Measurements from ENCODE around the gene SLC28A1.

SLC28A1 gene

DNA sequence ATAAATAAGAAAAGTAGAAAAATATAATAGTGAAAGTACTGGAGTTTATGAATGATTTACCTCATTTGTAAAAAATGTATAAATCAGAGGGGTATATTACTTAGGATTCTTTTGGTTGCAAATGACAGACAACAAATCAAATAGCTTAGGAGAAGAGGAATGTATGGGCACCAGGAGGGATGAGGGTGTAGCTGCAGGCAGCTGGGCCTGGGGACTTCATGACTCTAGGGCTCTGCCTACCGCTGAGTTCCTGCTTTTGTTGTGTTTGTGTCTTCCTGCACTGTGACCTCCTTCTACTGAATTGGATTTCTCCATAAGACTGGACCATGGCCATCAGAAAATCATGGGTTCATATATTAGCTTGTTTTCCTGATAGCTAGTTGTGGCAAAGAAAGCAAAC, 69.3 kb downstream of the SLC28A1 start:
- in situ Hi-C loops (cut with MboI; ENCODE audit: low sequenced_read_pairs, unreplicated experiment), result loop anchor here (10.0 to 25.0 kb wide), 2 partner anchors 91 to 184 kb away; no protein-coding TSS in a partner anchor
- TF ChIP-seq, protein P1, sequence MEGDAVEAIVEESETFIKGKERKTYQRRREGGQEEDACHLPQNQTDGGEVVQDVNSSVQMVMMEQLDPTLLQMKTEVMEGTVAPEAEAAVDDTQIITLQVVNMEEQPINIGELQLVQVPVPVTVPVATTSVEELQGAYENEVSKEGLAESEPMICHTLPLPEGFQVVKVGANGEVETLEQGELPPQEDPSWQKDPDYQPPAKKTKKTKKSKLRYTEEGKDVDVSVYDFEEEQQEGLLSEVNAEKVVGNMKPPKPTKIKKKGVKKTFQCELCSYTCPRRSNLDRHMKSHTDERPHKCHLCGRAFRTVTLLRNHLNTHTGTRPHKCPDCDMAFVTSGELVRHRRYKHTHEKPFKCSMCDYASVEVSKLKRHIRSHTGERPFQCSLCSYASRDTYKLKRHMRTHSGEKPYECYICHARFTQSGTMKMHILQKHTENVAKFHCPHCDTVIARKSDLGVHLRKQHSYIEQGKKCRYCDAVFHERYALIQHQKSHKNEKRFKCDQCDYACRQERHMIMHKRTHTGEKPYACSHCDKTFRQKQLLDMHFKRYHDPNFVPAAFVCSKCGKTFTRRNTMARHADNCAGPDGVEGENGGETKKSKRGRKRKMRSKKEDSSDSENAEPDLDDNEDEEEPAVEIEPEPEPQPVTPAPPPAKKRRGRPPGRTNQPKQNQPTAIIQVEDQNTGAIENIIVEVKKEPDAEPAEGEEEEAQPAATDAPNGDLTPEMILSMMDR (IDR thresholded peaks at IDR 0.05; ENCODE audit: borderline replicate concordance, control extremely low read depth, extremely low read depth, insufficient read depth, missing control alignments), result no peak
- DNase-seq (ENCODE audit: low spot score), result no peak

DNA sequence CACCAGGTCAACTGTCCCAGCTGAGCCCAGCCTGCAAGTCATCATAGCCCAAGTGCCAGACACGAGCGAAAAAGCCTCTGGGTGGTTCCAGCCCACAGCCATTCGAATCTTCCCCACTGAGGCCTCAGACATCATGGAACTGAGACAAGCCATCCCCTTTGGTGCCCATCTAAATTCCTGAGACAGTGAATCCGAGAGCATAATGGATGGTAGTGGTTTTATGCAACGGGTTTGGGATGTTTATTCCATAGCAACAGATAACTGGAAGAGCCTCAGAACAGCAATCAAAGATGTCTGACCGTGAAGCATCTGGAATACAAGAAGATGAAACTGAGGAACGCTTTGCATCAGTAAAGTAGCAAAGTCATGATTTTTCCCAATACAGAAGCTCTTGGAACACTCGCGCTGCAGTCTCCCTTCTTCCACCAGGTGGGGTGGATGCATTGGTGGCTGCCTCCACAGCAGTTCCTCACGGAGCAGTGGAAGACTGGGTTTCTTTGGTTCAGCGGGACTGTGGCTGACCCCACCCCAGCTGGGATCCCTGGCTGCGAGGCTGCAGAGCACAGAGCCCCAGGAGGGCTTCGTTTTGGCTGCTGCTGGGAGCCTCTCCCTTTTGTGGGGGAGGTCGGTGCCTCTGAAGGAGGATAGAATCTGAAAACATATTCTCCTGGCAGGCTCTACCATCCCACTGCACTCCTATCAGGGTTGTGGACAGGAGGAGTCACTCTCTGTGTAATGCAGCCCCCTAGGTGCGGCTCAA, 70.8 kb downstream of the SLC28A1 start:
- in situ Hi-C loops (cut with MboI; ENCODE audit: low sequenced_read_pairs, unreplicated experiment), result loop anchor here (10.0 to 25.0 kb wide), 2 partner anchors 90 to 182 kb away; no protein-coding TSS in a partner anchor
- peak; percentile 57 for DNase-seq (ENCODE audit: low spot score)
- TF ChIP-seq, protein P1 (IDR thresholded peaks at IDR 0.05; ENCODE audit: borderline replicate concordance, control extremely low read depth, extremely low read depth, insufficient read depth, missing control alignments), result peak; percentile 64

DNA sequence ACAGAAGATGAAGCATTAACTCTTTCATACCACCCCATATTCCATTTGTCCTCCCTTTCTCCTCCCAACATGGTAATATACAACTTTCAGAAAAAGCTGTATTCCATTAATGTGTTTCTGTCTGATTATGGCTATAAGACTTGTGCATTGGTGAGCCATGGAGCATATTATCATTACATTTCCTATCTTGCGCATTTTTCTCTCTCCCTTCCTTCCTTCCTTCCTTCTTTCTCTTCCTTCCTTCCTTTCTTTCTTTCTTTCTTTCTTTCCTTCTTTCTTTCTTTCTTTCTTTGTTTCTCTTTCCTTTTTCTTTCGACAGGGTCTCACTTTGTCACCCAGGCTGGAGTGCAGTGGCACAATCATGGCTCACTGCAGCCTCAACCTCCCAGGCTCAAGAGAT, 71.7 kb downstream of the SLC28A1 start:
- TF ChIP-seq, protein P1 (IDR thresholded peaks at IDR 0.05; ENCODE audit: borderline replicate concordance, control extremely low read depth, extremely low read depth, insufficient read depth, missing control alignments), result no peak
- DNase-seq (ENCODE audit: low spot score), result no peak
- in situ Hi-C loops (cut with MboI; ENCODE audit: low sequenced_read_pairs, unreplicated experiment), result loop anchor here (10.0 to 25.0 kb wide), 2 partner anchors 89 to 181 kb away; no protein-coding TSS in a partner anchor

DNA sequence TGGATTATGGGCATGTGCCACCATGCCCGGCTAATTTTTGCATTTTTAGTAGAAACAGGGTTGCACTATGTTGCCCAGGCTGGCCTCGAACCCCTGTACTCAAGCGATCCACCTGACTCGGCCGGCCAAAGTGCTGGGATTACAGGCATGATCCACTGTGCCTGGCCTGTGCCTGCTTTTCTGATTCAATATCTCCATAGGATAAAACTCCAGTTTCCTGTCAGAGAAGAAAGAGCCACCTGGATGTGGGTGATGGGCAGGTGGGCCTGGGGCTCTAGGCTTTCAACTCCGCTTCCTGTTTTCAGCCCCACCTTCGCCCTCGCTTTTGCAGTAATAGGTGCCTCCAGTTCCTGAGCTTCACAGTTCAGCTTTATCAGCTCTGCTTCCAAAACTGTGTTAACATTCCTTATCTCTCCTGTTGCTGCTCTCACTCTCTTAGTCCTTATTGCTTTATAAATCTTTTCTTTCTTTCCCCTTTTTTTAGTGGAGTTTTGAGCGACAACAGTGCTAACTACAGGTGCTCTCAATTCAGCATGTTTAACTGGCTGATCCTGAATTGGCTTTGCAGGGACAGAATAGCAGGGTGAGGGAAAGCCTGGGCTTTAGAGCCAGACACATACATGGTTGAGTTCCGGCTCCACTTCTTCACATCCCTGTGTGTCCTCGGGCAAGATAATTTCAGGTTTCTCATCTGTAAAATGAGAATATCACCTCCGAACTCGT, 76.1 kb downstream of the SLC28A1 start:
- TF ChIP-seq, protein P1 (IDR thresholded peaks at IDR 0.05; ENCODE audit: borderline replicate concordance, control extremely low read depth, extremely low read depth, insufficient read depth, missing control alignments), result no peak
- in situ Hi-C loops (cut with MboI; ENCODE audit: low sequenced_read_pairs, unreplicated experiment), result loop anchor here (25.0 kb wide), 1 partner anchor 177 kb away; no protein-coding TSS in a partner anchor

DNA sequence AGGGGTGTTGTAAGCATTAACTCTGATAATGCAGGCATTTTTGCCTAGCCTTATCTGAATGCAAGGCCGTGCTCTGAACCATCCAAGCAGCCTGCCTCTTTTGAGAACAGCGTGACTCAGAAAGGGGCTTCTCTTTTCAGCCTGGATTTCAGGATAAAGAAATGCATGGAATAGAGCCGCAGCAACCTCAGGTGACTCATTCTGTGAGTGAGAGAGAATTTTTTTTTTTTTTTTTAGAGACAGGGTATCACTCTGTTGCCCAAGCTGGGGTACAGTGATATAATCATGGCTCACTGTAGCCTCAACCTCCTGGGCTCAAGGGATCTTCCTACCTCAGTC, 76.6 kb downstream of the SLC28A1 start:
- TF ChIP-seq, protein P1 (IDR thresholded peaks at IDR 0.05; ENCODE audit: borderline replicate concordance, control extremely low read depth, extremely low read depth, insufficient read depth, missing control alignments), result no peak
- no peak for DNase-seq (ENCODE audit: low spot score)
- in situ Hi-C loops (cut with MboI; ENCODE audit: low sequenced_read_pairs, unreplicated experiment), result loop anchor here (25.0 kb wide), 1 partner anchor 176 kb away; no protein-coding TSS in a partner anchor

More for the DNA sequence above, 76.1 kb downstream of the SLC28A1 start:
- no peak for DNase-seq (ENCODE audit: low spot score)

DNA sequence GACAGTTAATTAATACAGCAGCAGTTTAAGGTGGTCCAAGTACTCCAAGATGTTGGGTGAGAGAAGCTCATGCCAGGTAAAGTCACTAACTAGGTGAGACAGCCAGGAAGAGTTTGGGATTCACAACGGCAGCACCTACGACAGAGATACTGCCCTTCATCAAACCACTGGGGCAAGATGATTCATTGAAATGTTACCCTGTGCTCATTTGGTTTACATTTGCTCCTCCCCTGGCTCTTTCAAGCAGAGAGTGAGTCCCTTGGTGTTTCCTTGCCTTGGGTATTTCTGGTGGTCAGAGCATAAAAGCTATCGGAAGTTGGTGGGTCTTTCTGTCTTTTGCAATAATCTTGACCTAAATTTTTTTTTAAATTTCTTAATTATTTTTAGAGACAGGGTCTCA, 77.2 kb downstream of the SLC28A1 start:
- no peak for DNase-seq (ENCODE audit: low spot score)
- in situ Hi-C loops (cut with MboI; ENCODE audit: low sequenced_read_pairs, unreplicated experiment), result loop anchor here (25.0 kb wide), 1 partner anchor 176 kb away; no protein-coding TSS in a partner anchor

More for the DNA sequence above, 77.2 kb downstream of the SLC28A1 start:
- TF ChIP-seq, protein P1 (IDR thresholded peaks at IDR 0.05; ENCODE audit: borderline replicate concordance, control extremely low read depth, extremely low read depth, insufficient read depth, missing control alignments), result no peak

Measured in GM13976 (cell line).